Activated CD4-positive, alpha-beta T cell treated with anti-CD3 and anti-CD28 coated beads, Interleukin-2, amount 50 U/mL, for 48 hours (primary cell): ENCODE measurements around the gene SLC51B.
"Not testable (repeated sequence)": the region's sequence is repeated elsewhere in the genome, so short reads cannot be mapped to it uniquely, and the experiment has no call there.

Experiments
- DNase-seq, 2 experiments: peaks; one replicate each; pipeline ENCODE4 v3.0.0-alpha.2; 2020

Gene SLC51B

GRCh38 chr15:65085990-65086679 is 40.9 kb downstream of the SLC51B start:
- peak in 1 of 2 experiments; percentile 27 for DNase-seq

GRCh38 chr15:65086680-65087111 is 41.5 kb downstream of the SLC51B start:
- DNase-seq: no peak

- DNase-seq: no peak
These were observed 42.2 kb downstream of the SLC51B start for GRCh38 chr15:65087411-65087810.

- DNase-seq: no peak
These were observed 42.9 kb downstream of the SLC51B start for GRCh38 chr15:65087873-65088642.

- DNase-seq: no peak
These were observed 43.4 kb downstream of the SLC51B start for GRCh38 chr15:65088643-65089021.

- DNase-seq: no peak
These were observed 44.1 kb downstream of the SLC51B start for GRCh38 chr15:65089206-65089824.

GRCh38 chr15:65091946-65092770 is 47.0 kb downstream of the SLC51B start:
- DNase-seq: no peak

- DNase-seq: no peak
These were observed 48.0 kb downstream of the SLC51B start for GRCh38 chr15:65092911-65093792.

DNA sequence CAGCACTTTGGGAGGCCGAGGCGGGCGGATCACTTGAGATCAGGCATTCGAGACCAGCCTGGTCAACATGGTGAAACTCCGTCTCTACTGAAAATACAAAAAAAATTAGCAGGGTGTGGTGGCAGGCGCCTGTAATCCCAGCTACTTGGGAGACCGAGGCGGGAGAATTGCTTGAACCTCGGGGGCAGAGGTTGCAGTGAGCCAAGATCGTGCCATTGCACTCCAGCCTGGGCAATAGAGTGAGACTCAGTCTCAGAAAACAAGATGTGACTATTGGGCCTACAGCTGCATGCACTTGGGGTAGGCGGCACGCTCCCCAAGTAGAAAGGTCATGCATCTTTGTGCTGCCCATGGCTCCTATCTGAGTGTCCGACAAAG is 48.6 kb downstream of the SLC51B start:
- DNase-seq: not testable (repeated sequence)

- DNase-seq: no peak
These were observed 49.3 kb downstream of the SLC51B start for GRCh38 chr15:65094294-65094995.

GRCh38 chr15:65095011-65095746 is 50.0 kb downstream of the SLC51B start:
- no peak for DNase-seq

DNA sequence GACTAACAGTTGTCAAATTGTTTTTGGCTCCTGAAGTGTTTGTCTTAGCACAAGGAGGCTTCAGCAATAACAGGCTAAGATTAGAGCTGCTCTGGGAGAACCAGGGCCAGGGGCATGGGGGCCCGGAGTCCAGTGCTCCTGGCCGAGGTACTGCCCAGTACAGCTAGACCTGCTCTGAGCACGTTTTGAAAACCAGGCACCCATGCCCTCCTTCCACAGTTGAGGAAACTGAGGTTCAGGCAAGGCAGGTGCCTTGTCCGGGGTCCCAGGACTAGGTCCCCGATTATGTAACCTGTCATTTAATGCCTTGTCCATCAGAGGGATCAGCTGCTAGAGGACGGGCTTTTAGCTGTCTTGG is 50.5 kb downstream of the SLC51B start:
- no peak for DNase-seq

DNA sequence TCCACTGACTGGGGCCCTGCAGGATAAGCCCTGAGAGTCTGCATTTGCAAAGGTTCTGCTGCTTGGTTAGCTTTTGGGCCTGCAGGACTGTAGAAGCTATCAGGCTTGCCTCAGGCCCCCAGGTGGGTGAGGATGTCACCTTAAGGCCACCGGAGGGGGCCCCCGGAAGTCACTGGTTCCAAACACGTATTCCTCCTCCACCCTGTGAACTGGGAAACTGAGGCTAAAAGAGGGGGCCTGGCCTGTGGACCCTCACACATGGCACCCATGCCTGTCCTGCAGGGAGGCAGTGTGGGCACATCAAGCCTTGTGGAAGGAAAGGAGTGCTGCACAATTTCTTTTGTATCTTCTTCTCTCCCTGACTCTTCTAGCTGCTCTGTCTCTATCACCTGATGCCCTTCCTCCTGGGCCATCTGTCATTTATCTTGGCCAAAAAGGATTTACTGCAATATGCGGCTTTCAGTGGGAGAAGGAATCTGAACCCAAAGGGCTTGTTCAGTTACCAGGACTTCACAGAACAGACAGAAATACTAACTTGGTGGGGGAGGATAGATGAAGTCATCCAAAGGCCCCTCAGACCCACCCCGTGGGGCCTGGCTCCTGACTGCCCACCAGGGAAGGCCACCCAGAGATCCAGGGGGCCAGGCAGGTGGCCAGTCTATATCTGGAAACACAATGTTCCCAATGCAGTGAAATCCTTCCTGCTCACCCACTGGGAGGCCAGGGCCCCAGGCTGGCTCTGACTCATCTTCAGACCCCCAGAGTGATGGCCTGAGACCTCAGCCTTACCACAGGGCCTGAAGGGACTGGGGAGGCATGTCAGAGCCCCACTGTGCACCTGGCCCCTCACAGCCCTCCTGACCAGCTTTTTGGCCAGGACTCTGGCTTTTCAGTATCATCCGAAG is 51.5 kb downstream of the SLC51B start:
- DNase-seq: no peak

DNA sequence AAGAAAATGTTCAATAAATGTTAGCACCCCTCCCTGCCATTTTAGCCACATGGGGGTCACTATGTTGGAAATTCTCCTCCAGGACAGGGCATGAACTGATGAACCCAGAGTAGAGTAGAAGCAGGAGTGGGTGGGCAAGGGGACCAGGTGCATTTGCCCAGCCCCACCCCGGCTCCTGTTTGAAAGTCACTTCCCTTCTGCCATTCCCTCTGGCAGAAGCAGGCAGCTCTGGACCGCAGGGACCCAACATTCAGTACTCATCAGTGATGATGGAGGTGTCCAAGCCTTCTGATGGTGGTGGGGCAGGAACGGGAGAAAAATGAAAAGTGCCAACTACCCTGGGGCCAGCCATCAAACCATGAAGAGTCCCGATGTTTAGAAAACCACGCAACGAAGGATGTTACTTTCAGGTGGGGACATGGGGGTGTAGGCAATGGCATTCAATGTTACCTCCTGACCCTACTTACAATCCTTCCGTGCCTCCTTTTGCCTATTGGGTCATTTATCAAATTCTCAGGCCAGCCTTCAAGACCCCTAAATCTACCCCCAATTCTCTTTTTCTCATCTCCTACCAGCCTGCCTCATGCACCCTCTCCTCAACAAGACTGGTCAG is 52.6 kb downstream of the SLC51B start:
- DNase-seq: no peak

GRCh38 chr15:65099336-65099735 is 54.1 kb downstream of the SLC51B start:
- no peak for DNase-seq

DNA sequence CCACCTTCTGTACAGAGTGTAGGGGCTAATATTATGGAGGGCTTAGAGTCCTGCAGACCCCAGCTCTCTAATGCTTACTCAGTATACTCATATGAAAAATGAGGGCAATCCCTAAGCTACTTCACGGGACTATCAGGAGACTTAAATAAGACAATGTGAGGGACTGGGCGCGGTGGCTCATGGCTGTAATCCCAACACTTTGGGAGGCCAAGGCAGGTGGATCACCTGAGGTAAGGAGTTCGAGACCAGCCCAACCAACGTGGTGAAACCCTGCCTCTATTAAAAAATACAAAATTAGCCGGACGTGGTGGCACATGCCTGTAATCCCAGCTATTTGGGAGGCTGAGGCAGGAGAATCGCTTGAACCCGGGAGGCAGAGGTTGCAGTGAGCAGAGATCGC is 54.6 kb downstream of the SLC51B start:
- not testable (repeated sequence) for DNase-seq

GRCh38 chr15:65100442-65100841 is 55.3 kb downstream of the SLC51B start:
- DNase-seq: no peak

- DNase-seq: peak; percentile 65 to 73
These were observed 56.3 kb downstream of the SLC51B start for GRCh38 chr15:65101411-65101890.
